Endothelial cell of umbilical vein (primary cell): ENCODE measurements around the gene NFKBIE. TPM values are rescaled to one million over a fixed set of nuclear protein-coding genes. Genes with fewer than 3 reads are reported as not detected.

Source experiments
- BruUV-seq: library from RNA; stranded (reverse); fragments of 400-500 nt; replicated peaks from 2 replicates; lab custom pipeline; 2021; lab: Mats Ljungman, UMichigan
- CTCF ChIA-PET: fragments of 300-600, 350-600 bp; sonication (Branson Sonifier 250); formaldehyde crosslinking; loops from one replicate; lab custom pipeline; 2021; ENCODE audit warnings: antibody characterized with exemption, inconsistent platforms; lab: Charles Lee
- POLR2A ChIA-PET: fragments of 300-600, 350-600 bp; sonication (Branson Sonifier 250); formaldehyde crosslinking; loops from one replicate; lab custom pipeline; 2021; ENCODE audit warnings: antibody characterized with exemption, inconsistent platforms; lab: Charles Lee
- DNase-seq: peaks from one replicate; pipeline ENCODE4 v3.0.0-alpha.2; 2011; ENCODE audit warnings: low read depth, low spot score
- FAIRE-seq: peaks from 2 replicates; lab custom pipeline; 2011; peaks lifted over from hg19 to GRCh38; lab: Jason Lieb, UNC
- H2AFZ ChIP-seq: 2 replicates; pipeline ENCODE4 v1.6.0; 2012; ENCODE audit warnings: low read depth, low read length, control low read depth, inconsistent platforms
- H3K27ac ChIP-seq: 2 replicates; pipeline ENCODE4 v1.5.1; 2011; ENCODE audit warnings: low read depth, mild to moderate bottlenecking, control low read depth, low read length, moderate library complexity; ENCODE audit not compliant: insufficient read depth
- H3K27me3 ChIP-seq, 2 experiments: 2 replicates each; pipeline versions ENCODE4 v1.6.0 to v1.6.1; 2011; ENCODE audit warnings: low read length in 2 of 2, mixed read lengths in 1 of 2; ENCODE audit not compliant: control insufficient read depth in 2 of 2, insufficient read depth in 2 of 2
- H3K36me3 ChIP-seq, 2 experiments: 2 replicates in 1 of 2; 3 replicates in 1 of 2; pipeline ENCODE4 v1.5.1; 2011; ENCODE audit warnings: low read length in 2 of 2, mild to moderate bottlenecking in 1 of 2, moderate library complexity in 1 of 2; ENCODE audit not compliant: control insufficient read depth in 2 of 2, insufficient read depth in 2 of 2; ENCODE audit errors: extremely low read depth in 1 of 2
- H3K4me1 ChIP-seq: 3 replicates; pipeline ENCODE4 v1.5.1; 2011; ENCODE audit warnings: mild to moderate bottlenecking, low read length; ENCODE audit not compliant: control insufficient read depth, insufficient read depth; ENCODE audit errors: extremely low read depth
- H3K4me2 ChIP-seq: 2 replicates; pipeline ENCODE4 v1.6.1; 2011; ENCODE audit warnings: low read length, control low read depth, mixed read lengths; ENCODE audit not compliant: insufficient read depth
- H3K4me3 ChIP-seq, 3 experiments: fragments of 200-600 bp in 1 of 3; sonication (generic), shearing (Covaris generic) in 1 of 3; replicated peaks in 1 of 3; 2 replicates each; pipeline ENCODE4 v1.5.1; 2011 to 2016; ENCODE audit warnings: control low read depth in 3 of 3, low read length in 3 of 3, mild to moderate bottlenecking in 2 of 3, inconsistent platforms in 1 of 3, low read depth in 1 of 3, moderate library complexity in 1 of 3; ENCODE audit not compliant: insufficient read depth in 1 of 3
- H3K79me2 ChIP-seq: 2 replicates; pipeline ENCODE4 v1.6.0; 2012; ENCODE audit warnings: low read length, inconsistent platforms; ENCODE audit not compliant: control insufficient read depth, insufficient read depth
- H3K9ac ChIP-seq: replicated peaks from 2 replicates; pipeline ENCODE3; 2011; ENCODE audit warnings: low read length, control low read depth; ENCODE audit not compliant: insufficient read depth; ENCODE audit errors: extremely low read depth
- H3K9me1 ChIP-seq: replicated peaks from 3 replicates; pipeline ENCODE4 v1.6.0; 2011; ENCODE audit warnings: mild to moderate bottlenecking, low read length; ENCODE audit not compliant: control insufficient read depth, insufficient read depth; ENCODE audit errors: extremely low read depth
- H3K9me3 ChIP-seq: replicated peaks from 2 replicates; pipeline ENCODE4 v1.5.1; 2012; ENCODE audit warnings: low read length, inconsistent platforms; ENCODE audit not compliant: control insufficient read depth, insufficient read depth
- H4K20me1 ChIP-seq: replicated peaks from 2 replicates; pipeline ENCODE3; 2011; ENCODE audit warnings: mild to moderate bottlenecking, low read length; ENCODE audit not compliant: control insufficient read depth, insufficient read depth; ENCODE audit errors: extremely low read depth
- EZH2 ChIP-seq: IDR thresholded peaks from 2 replicates; pipeline ENCODE4 v1.6.1; 2012; ENCODE audit warnings: borderline replicate concordance, low read depth, mild to moderate bottlenecking, moderate library complexity, low read length, inconsistent platforms; ENCODE audit not compliant: severe bottlenecking
- FOS ChIP-seq: IDR thresholded peaks from 2 replicates; pipeline ENCODE4 v1.6.1; 2011; ENCODE audit warnings: mild to moderate bottlenecking, low read length, moderate library complexity, borderline replicate concordance; ENCODE audit not compliant: insufficient read depth
- MYC ChIP-seq: IDR thresholded peaks from one replicate; pipeline ENCODE4 v1.6.1; 2011; ENCODE audit warnings: mild to moderate bottlenecking, low read depth, low read length
- POLR2A ChIP-seq: IDR thresholded peaks from 2 replicates; pipeline ENCODE4 v1.6.1; 2012; ENCODE audit warnings: low read depth, mild to moderate bottlenecking, control low read depth, low read length
- POLR2AphosphoS5 ChIP-seq: IDR thresholded peaks from 2 replicates; pipeline ENCODE4 v1.6.1; 2012; ENCODE audit warnings: low read depth, mild to moderate bottlenecking, control low read depth, low read length, moderate library complexity; ENCODE audit not compliant: insufficient read depth
- dilution Hi-C: fragments of 300-500 bp; cut with MboI; formaldehyde crosslinking; loops from one replicate; pipeline ENCODE4 v1.15.0; 2019; ENCODE audit warnings: low sequenced_read_pairs; ENCODE audit not compliant: extremely low pct_ligation_motif_present
- intact Hi-C: fragments of 100-400 bp; cut with micrococcal nuclease; formaldehyde crosslinking; loops from one replicate; pipeline ENCODE4 v1.10.0; 2022
- polyA plus RNA-seq, 4 experiments: library from polyadenylated mRNA; depleted of rRNA in 3 of 4; stranded (reverse) in 3 of 4; unstranded in 1 of 4; fragments of >200 nt; gene quantifications; 2 replicates each; pipeline versions ENCODE4 v1.2.1 to v1.2.3, GENCODE V29; 2011 to 2012; ENCODE audit warnings: missing spikeins in 1 of 4
- total RNA-seq: library from RNA; stranded (reverse); gene quantifications from 2 replicates; pipeline ENCODE4 v1.2.3, GENCODE V29; 2021
- TF ChIP-seq, protein P1 (sequence below), 2 donors: IDR thresholded peaks; 1 replicate in 1 of 2; 2 replicates in 1 of 2; pipeline ENCODE4 v1.5.1; 2011; ENCODE audit warnings: low read length in 2 of 2, mild to moderate bottlenecking in 2 of 2, moderate library complexity in 2 of 2, control low read depth in 1 of 2, inconsistent platforms in 1 of 2, low read depth in 1 of 2; ENCODE audit not compliant: insufficient read depth in 1 of 2; ENCODE audit errors: extremely low read depth in 1 of 2
- TF ChIP-seq, protein P2 (sequence below): IDR thresholded peaks from 2 replicates; pipeline ENCODE4 v1.6.1; 2011; ENCODE audit not compliant: insufficient read depth, insufficient read length

The NFKBIE gene
- total and polyA plus RNA-seq, 2 donors (not counting 3 experiments of a cell fraction or from before 2014, with no cell fraction given) = 19.0 to 22.6 TPM

DNA sequence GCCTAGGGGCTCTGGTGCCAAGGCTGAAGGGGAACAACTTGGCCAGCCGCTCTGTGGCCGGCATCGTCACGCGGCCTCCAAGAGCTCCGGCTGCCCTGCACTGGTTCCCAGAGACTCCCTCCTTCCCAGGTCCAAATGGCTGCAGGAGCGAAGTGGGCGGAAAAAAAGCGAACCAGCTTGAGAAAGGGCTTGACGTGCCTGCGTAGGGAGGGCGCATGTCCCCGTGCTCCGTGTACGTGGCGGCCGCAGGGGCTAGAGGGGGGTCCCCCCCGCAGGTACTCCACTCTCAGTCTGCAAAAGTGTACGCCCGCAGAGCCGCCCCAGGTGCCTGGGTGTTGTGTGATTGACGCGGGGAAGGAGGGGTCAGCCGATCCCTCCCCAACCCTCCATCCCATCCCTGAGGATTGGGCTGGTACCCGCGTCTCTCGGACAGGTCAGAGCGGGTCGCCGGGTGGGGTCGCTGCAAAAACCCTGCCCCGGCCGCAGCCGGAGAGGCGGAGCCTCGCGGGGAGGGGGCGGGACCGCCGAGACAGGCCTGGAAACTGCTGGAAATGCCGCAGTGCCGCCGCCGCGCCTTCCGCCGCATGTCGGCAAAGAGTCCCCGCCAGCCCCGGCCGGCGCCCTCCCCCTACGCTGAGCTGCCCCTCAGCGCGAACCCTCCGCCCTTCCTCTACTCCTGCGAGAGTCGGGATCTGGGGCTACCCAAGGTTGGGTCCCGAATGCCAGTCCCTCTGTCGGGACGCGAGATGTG lies 19.3 kb downstream of the NFKBIE start:
- no TSS peak for BruUV-seq
- Histone ChIP-seq H3K36me3 (peaks cover 17 to 19% of the 10 kb centered on the region in 2 experiments), H3K9me1 (no peaks in the 10 kb centered on the region), H2AFZ (peak overlapping the region; percentile 77), H3K9ac (peak overlapping the region; percentile 93), H3K9me3 (no peaks in the 10 kb centered on the region), H3K27me3 (no peaks in the 10 kb centered on the region), H3K4me2 (peak overlapping the region; percentile 64), H4K20me1 (peaks cover 7% of the 10 kb centered on the region), H3K27ac (peak overlapping the region; percentile 65), H3K79me2 (peaks cover 42% of the 10 kb centered on the region), H3K4me1 (peaks cover 26% of the 10 kb centered on the region), H3K4me3 (peak overlapping the region; percentile 54 to 85 (median 76))
- no peak for TF ChIP-seq EZH2
- TF ChIP-seq POLR2AphosphoS5 = peak; percentile 66
- no peak for TF ChIP-seq MYC
- no peak for TF ChIP-seq POLR2A
- TF ChIP-seq, protein P1, sequence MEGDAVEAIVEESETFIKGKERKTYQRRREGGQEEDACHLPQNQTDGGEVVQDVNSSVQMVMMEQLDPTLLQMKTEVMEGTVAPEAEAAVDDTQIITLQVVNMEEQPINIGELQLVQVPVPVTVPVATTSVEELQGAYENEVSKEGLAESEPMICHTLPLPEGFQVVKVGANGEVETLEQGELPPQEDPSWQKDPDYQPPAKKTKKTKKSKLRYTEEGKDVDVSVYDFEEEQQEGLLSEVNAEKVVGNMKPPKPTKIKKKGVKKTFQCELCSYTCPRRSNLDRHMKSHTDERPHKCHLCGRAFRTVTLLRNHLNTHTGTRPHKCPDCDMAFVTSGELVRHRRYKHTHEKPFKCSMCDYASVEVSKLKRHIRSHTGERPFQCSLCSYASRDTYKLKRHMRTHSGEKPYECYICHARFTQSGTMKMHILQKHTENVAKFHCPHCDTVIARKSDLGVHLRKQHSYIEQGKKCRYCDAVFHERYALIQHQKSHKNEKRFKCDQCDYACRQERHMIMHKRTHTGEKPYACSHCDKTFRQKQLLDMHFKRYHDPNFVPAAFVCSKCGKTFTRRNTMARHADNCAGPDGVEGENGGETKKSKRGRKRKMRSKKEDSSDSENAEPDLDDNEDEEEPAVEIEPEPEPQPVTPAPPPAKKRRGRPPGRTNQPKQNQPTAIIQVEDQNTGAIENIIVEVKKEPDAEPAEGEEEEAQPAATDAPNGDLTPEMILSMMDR (IDR thresholded peaks at IDR 0.05; ENCODE audit: extremely low read depth in 1 of 2, insufficient read depth in 1 of 2, low read depth in 1 of 2, low read length in 2 of 2) = peak; percentile 17 to 49
- TF ChIP-seq, protein P2, sequence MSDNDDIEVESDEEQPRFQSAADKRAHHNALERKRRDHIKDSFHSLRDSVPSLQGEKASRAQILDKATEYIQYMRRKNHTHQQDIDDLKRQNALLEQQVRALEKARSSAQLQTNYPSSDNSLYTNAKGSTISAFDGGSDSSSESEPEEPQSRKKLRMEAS = no peak
- no peak for TF ChIP-seq FOS
- ChIA-PET POLR2A (interaction anchor here (0.6 to 3.1 kb wide), 20 partner anchors 9 to 147 kb away, joined by 3 to 49 read pairs (median 4); partner anchors contain the start of genes MRPL14, MYMX, SLC29A1 and SLC35B2), CTCF (interaction anchor here (1.0 to 5.4 kb wide), 10 partner anchors 9 to 150 kb away, joined by 4 to 38 read pairs (median 6); partner anchors contain the start of genes SLC29A1 and SLC35B2)
- peak; percentile 33 for FAIRE-seq
- peak; percentile 83 for DNase-seq
- dilution Hi-C loops (no loop called here), intact Hi-C loops (loop anchor here (1.0 to 2.0 kb wide), 2 partner anchors 8 to 67 kb away; no protein-coding TSS in a partner anchor)
